Endothelial cell of umbilical vein (primary cell): Measurements from ENCODE around the gene PTPN14.

Experiments used
- CTCF ChIP-seq, 2 donors: IDR thresholded peaks; 1 replicate in 1 of 2; 2 replicates in 1 of 2; pipeline ENCODE4 v1.5.1; 2011; ENCODE audit warnings: low read length in 2 of 2, mild to moderate bottlenecking in 2 of 2, moderate library complexity in 2 of 2, control low read depth in 1 of 2, inconsistent platforms in 1 of 2, low read depth in 1 of 2; ENCODE audit not compliant: insufficient read depth in 1 of 2; ENCODE audit errors: extremely low read depth in 1 of 2
- EZH2 ChIP-seq: IDR thresholded peaks from 2 replicates; pipeline ENCODE4 v1.6.1; 2012; ENCODE audit warnings: borderline replicate concordance, low read depth, mild to moderate bottlenecking, moderate library complexity, low read length, inconsistent platforms; ENCODE audit not compliant: severe bottlenecking
- FOS ChIP-seq: IDR thresholded peaks from 2 replicates; pipeline ENCODE4 v1.6.1; 2011; ENCODE audit warnings: mild to moderate bottlenecking, low read length, moderate library complexity, borderline replicate concordance; ENCODE audit not compliant: insufficient read depth
- MYC ChIP-seq: IDR thresholded peaks from one replicate; pipeline ENCODE4 v1.6.1; 2011; ENCODE audit warnings: mild to moderate bottlenecking, low read depth, low read length
- POLR2A ChIP-seq: IDR thresholded peaks from 2 replicates; pipeline ENCODE4 v1.6.1; 2012; ENCODE audit warnings: low read depth, mild to moderate bottlenecking, control low read depth, low read length
- POLR2AphosphoS5 ChIP-seq: IDR thresholded peaks from 2 replicates; pipeline ENCODE4 v1.6.1; 2012; ENCODE audit warnings: low read depth, mild to moderate bottlenecking, control low read depth, low read length, moderate library complexity; ENCODE audit not compliant: insufficient read depth
- TF ChIP-seq, protein P1 (sequence below): IDR thresholded peaks from 2 replicates; pipeline ENCODE4 v1.6.1; 2011; ENCODE audit not compliant: insufficient read depth, insufficient read length

DNA sequence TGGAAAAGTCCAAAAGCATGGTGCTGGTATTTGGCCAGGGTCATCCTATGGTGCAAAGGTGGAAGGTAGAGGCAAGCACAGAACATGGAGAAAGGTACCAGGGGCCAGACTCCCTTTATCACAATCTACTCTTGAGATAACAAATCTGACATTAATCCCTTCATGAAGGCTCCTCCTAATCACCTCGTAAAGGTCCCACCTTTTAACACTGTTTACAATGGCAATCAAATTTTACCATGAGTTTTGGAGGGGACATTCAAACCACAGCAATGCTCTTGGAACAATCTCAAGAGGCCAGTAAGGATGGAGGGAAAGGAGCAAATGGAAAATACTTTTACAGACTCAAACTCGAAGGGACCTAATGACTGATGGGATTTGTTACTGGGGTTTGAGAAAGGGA is 6.1 kb downstream of the PTPN14 start:
- TF ChIP-seq CTCF (IDR thresholded peaks at IDR 0.05; ENCODE audit: extremely low read depth in 1 of 2, insufficient read depth in 1 of 2, low read depth in 1 of 2, low read length in 2 of 2) (no peak), MYC (no peak), EZH2 (no peak), POLR2A (no peak), POLR2AphosphoS5 (no peak), FOS (no peak)
- TF ChIP-seq, protein P1, sequence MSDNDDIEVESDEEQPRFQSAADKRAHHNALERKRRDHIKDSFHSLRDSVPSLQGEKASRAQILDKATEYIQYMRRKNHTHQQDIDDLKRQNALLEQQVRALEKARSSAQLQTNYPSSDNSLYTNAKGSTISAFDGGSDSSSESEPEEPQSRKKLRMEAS = no peak
